BLaER1 treated with 17β-estradiol and CSF1 and Interleukin-3, amounts not matched to agents 10 nM and 100 nM (cell line): ENCODE results near the gene TCL1A.

Experiments used
- H3K27ac ChIP-seq, 11 experiments: shearing (Covaris generic); formaldehyde crosslinking; 2 replicates each; pipeline ENCODE4 v1.8.1; 2022
- H3K27me3 ChIP-seq, 11 experiments: shearing (Covaris generic); formaldehyde crosslinking; 2 replicates each; pipeline ENCODE4 v1.8.1; 2022
- H3K36me3 ChIP-seq, 11 experiments: shearing (Covaris generic); formaldehyde crosslinking; 2 replicates each; pipeline ENCODE4 v1.8.1; 2022
- H3K4me1 ChIP-seq, 10 experiments: shearing (Covaris generic); formaldehyde crosslinking; 2 replicates each; pipeline ENCODE4 v1.8.1; 2022
- H3K4me2 ChIP-seq, 11 experiments: shearing (Covaris generic); formaldehyde crosslinking; 2 replicates each; pipeline ENCODE4 v1.8.1; 2022
- H3K4me3 ChIP-seq, 10 experiments: shearing (Covaris generic); formaldehyde crosslinking; 2 replicates each; pipeline ENCODE4 v1.8.1; 2022
- H3K9ac ChIP-seq, 11 experiments: shearing (Covaris generic); formaldehyde crosslinking; 2 replicates each; pipeline ENCODE4 v1.8.1; 2022
- H3K9me3 ChIP-seq, 11 experiments: shearing (Covaris generic); formaldehyde crosslinking; replicated peaks in 1 of 11; 2 replicates each; pipeline ENCODE4 v1.8.1; 2022
- H4K20me1 ChIP-seq, 11 experiments: shearing (Covaris generic); formaldehyde crosslinking; 2 replicates each; pipeline ENCODE4 v1.8.1; 2022
- Cebpa-rat ChIP-seq, 11 experiments: shearing (Covaris generic); IDR thresholded peaks; 2 replicates each; pipeline ENCODE4 v1.8.1; 2022

Gene TCL1A

GRCh38 chr14:95712398-95712797 lies 1.5 kb downstream of the TCL1A start:
- peak overlapping the region; percentile 9 to 93 (median 86); a peak in 21 of 22 replicates for H3K9ac ChIP-seq
- H3K36me3 ChIP-seq: peaks cover 0 to 53% (median 24%) of the 10 kb centered on the region in 11 experiments; a peak in 14 of 22 replicates
- H4K20me1 ChIP-seq: no peaks in the 10 kb centered on the region
- H3K4me1 ChIP-seq: peaks cover 24 to 78% (median 59%) of the 10 kb centered on the region in 10 experiments
- H3K27ac ChIP-seq: peak overlapping the region in 9 of 11 experiments; percentile 28 to 92 (median 87); a peak in 19 of 22 replicates
- H3K4me2 ChIP-seq: peak overlapping the region; percentile 79 to 100 (median 96)
- H3K27me3 ChIP-seq: no peaks in the 10 kb centered on the region
- no peak for TF ChIP-seq Cebpa-rat (IDR thresholded peaks at IDR 0.05)
- peak overlapping the region; percentile 2 to 95 (median 76); a peak in 18 of 20 replicates for H3K4me3 ChIP-seq
- H3K9me3 ChIP-seq: no peaks in the 10 kb centered on the region; a peak in 1 of 22 replicates

GRCh38 chr14:95711476-95712176 lies 2.3 kb downstream of the TCL1A start:
- Histone ChIP-seq H3K9ac (peak overlapping the region; percentile 9 to 93 (median 86); a peak in 21 of 22 replicates), H3K4me2 (peak overlapping the region; percentile 79 to 100 (median 96)), H3K4me3 (peak overlapping the region; percentile 2 to 95 (median 76); a peak in 19 of 20 replicates), H3K27ac (peak overlapping the region in 9 of 11 experiments; percentile 28 to 92 (median 87); a peak in 19 of 22 replicates), H3K4me1 (peaks cover 24 to 85% (median 66%) of the 10 kb centered on the region in 10 experiments), H3K9me3 (no peaks in the 10 kb centered on the region), H3K27me3 (no peaks in the 10 kb centered on the region), H4K20me1 (no peaks in the 10 kb centered on the region), H3K36me3 (peaks cover 0 to 59% (median 24%) of the 10 kb centered on the region in 11 experiments; a peak in 14 of 22 replicates)
- TF ChIP-seq Cebpa-rat (IDR thresholded peaks at IDR 0.05): no peak

GRCh38 chr14:95710106-95710505 lies 3.8 kb downstream of the TCL1A start:
- Histone ChIP-seq H3K4me2 (peak overlapping the region in 9 of 11 experiments; percentile 86 to 100 (median 97); a peak in 18 of 22 replicates), H3K9ac (peak overlapping the region in 6 of 11 experiments; percentile 20 to 93 (median 90); a peak in 10 of 22 replicates), H3K36me3 (peaks cover 0 to 59% (median 24%) of the 10 kb centered on the region in 11 experiments; a peak in 14 of 22 replicates), H3K4me3 (peak overlapping the region in 4 of 10 experiments; percentile 75 to 95 (median 82); a peak in 5 of 20 replicates), H3K9me3 (no peaks in the 10 kb centered on the region), H3K27ac (peak overlapping the region in 5 of 11 experiments; percentile 13 to 92 (median 91); a peak in 8 of 22 replicates), H3K27me3 (no peaks in the 10 kb centered on the region), H4K20me1 (no peaks in the 10 kb centered on the region), H3K4me1 (peaks cover 24 to 92% (median 70%) of the 10 kb centered on the region in 10 experiments)
- no peak for TF ChIP-seq Cebpa-rat (IDR thresholded peaks at IDR 0.05)

GRCh38 chr14:95707327-95707726 lies 6.6 kb downstream of the TCL1A start:
- Histone ChIP-seq H3K4me2 (peak overlapping the region in 10 of 11 experiments; percentile 20 to 52 (median 31); a peak in 12 of 22 replicates), H4K20me1 (no peaks in the 10 kb centered on the region), H3K36me3 (peaks cover 0 to 50% (median 24%) of the 10 kb centered on the region in 11 experiments; a peak in 14 of 22 replicates), H3K4me3 (no peak overlapping the region), H3K4me1 (peaks cover 36 to 98% (median 84%) of the 10 kb centered on the region in 10 experiments), H3K27me3 (no peaks in the 10 kb centered on the region), H3K27ac (0 out of 22 replicates have a peak overlapping the region, but pooled peaks of 3 of the 11 experiments have one; percentile 2 to 19 (median 15)), H3K9ac (no peak overlapping the region), H3K9me3 (no peaks in the 10 kb centered on the region; a peak in 1 of 22 replicates)
- no peak for TF ChIP-seq Cebpa-rat (IDR thresholded peaks at IDR 0.05)

GRCh38 chr14:95705518-95705917 lies 8.4 kb downstream of the TCL1A start:
- H3K4me2 ChIP-seq: peak overlapping the region in 7 of 11 experiments; percentile 11 to 93 (median 65); a peak in 9 of 22 replicates
- no peaks in the 10 kb centered on the region for H3K27me3 ChIP-seq
- H3K4me3 ChIP-seq: no peak overlapping the region
- peaks cover 0 to 33% (median 20%) of the 10 kb centered on the region in 11 experiments; a peak in 14 of 22 replicates for H3K36me3 ChIP-seq
- H3K27ac ChIP-seq: peak overlapping the region in 3 of 11 experiments; percentile 15 to 44 (median 38); a peak in 2 of 22 replicates
- H4K20me1 ChIP-seq: no peaks in the 10 kb centered on the region
- TF ChIP-seq Cebpa-rat (IDR thresholded peaks at IDR 0.05): no peak
- no peaks in the 10 kb centered on the region; a peak in 1 of 22 replicates for H3K9me3 ChIP-seq
- no peak overlapping the region for H3K9ac ChIP-seq
- peaks cover 23 to 99% (median 84%) of the 10 kb centered on the region in 10 experiments for H3K4me1 ChIP-seq

- no peak for TF ChIP-seq Cebpa-rat (IDR thresholded peaks at IDR 0.05)
- no peaks in the 10 kb centered on the region for H3K27me3 ChIP-seq
Measured at GRCh38 chr14:95703805-95704204, 10.1 kb downstream of the TCL1A start.

GRCh38 chr14:95703341-95703740 lies 10.6 kb downstream of the TCL1A start:
- no peaks in the 10 kb centered on the region for H4K20me1 ChIP-seq
- H3K9ac ChIP-seq: peak overlapping the region in 1 of 11 experiments; percentile 26; a peak in 1 of 22 replicates
- no peaks in the 10 kb centered on the region for H3K27me3 ChIP-seq
- H3K36me3 ChIP-seq: peaks cover 0 to 12% (median 0%) of the 10 kb centered on the region in 11 experiments; a peak in 1 of 22 replicates
- no peak for TF ChIP-seq Cebpa-rat (IDR thresholded peaks at IDR 0.05)
- peak overlapping the region in 1 of 10 experiments; percentile 17; a peak in 1 of 20 replicates for H3K4me3 ChIP-seq
- H3K4me2 ChIP-seq: peak overlapping the region; percentile 41 to 93 (median 63); a peak in 20 of 22 replicates
- peaks cover 35 to 99% (median 85%) of the 10 kb centered on the region in 10 experiments for H3K4me1 ChIP-seq
- no peaks in the 10 kb centered on the region; a peak in 1 of 22 replicates for H3K9me3 ChIP-seq
- H3K27ac ChIP-seq: peak overlapping the region in 5 of 11 experiments; percentile 15 to 50 (median 41); a peak in 11 of 22 replicates

More at GRCh38 chr14:95703805-95704204, 10.1 kb downstream of the TCL1A start:
- H4K20me1 ChIP-seq: no peaks in the 10 kb centered on the region
- H3K9me3 ChIP-seq: no peaks in the 10 kb centered on the region; a peak in 1 of 22 replicates
- peaks cover 33 to 99% (median 84%) of the 10 kb centered on the region in 10 experiments for H3K4me1 ChIP-seq
- peak overlapping the region in 5 of 11 experiments; percentile 15 to 50 (median 41); a peak in 10 of 22 replicates for H3K27ac ChIP-seq
- H3K36me3 ChIP-seq: peaks cover 0 to 16% (median 3%) of the 10 kb centered on the region in 11 experiments; a peak in 6 of 22 replicates
- H3K4me2 ChIP-seq: peak overlapping the region; percentile 41 to 93 (median 63)
- H3K4me3 ChIP-seq: peak overlapping the region in 1 of 10 experiments; percentile 17; a peak in 2 of 20 replicates
- peak overlapping the region in 2 of 11 experiments; percentile 15 to 26; a peak in 4 of 22 replicates for H3K9ac ChIP-seq

- H3K36me3 ChIP-seq: no peaks in the 10 kb centered on the region
- H3K27ac ChIP-seq: peak overlapping the region in 1 of 11 experiments; percentile 87; a peak in 1 of 22 replicates
- H3K9me3 ChIP-seq: no peaks in the 10 kb centered on the region; a peak in 1 of 22 replicates
- H3K27me3 ChIP-seq: no peaks in the 10 kb centered on the region
- H4K20me1 ChIP-seq: no peaks in the 10 kb centered on the region
- H3K4me3 ChIP-seq: no peak overlapping the region
- H3K4me2 ChIP-seq: peak overlapping the region in 7 of 11 experiments; percentile 17 to 93 (median 86); a peak in 9 of 22 replicates
- no peak overlapping the region for H3K9ac ChIP-seq
- no peak for TF ChIP-seq Cebpa-rat (IDR thresholded peaks at IDR 0.05)
- H3K4me1 ChIP-seq: peaks cover 50 to 100% (median 89%) of the 10 kb centered on the region in 10 experiments
Measured at GRCh38 chr14:95701846-95702221, 12.1 kb downstream of the TCL1A start.
